ENCODE results near the gene MAGEA8.
"Not testable (repeated sequence)": the region's sequence is repeated elsewhere in the genome, so short reads cannot be mapped to it uniquely, and the experiment has no call there.

MAGEA8 gene

GRCh38 chrX:149877636-149878035 lies 3.3 kb upstream of the MAGEA8 start:
- Histone ChIP-seq H3K36me3 (ENCODE audit: insufficient read depth, low read length) (no peaks in the 10 kb centered on the region), H3F3A (ENCODE audit: low read depth) (no peaks in the 10 kb centered on the region), H4K20me1 (ENCODE audit: insufficient read depth, low read length, poor library complexity, severe bottlenecking) (no peaks in the 10 kb centered on the region), H3K9me3 (ENCODE audit: insufficient read depth, low read depth, low read length) (no peaks in the 10 kb centered on the region), H3K27me3 (ENCODE audit: insufficient read depth, low read length, poor library complexity, severe bottlenecking) (no peaks in the 10 kb centered on the region), H3K4me3 (ENCODE audit: low read length, poor library complexity, severe bottlenecking) (no peak overlapping the region), H3K79me2 (ENCODE audit: insufficient read depth, low read length) (no peaks in the 10 kb centered on the region), H3K9me2 (replicated peaks; ENCODE audit: low read depth, low read length) (no peaks in the 10 kb centered on the region), H3K4me1 (ENCODE audit: insufficient read depth, low read length, poor library complexity, severe bottlenecking) (peaks cover 4% of the 10 kb centered on the region), H3K4me2 (ENCODE audit: low read depth, low read length, poor library complexity, severe bottlenecking) (no peak overlapping the region), H3K9ac (ENCODE audit: low read depth, low read length, poor library complexity, severe bottlenecking) (no peak overlapping the region), H2AFZ (ENCODE audit: low read length) (no peak overlapping the region)
- TF ChIP-seq CTCF (conservative IDR thresholded peaks at IDR 0.05; ENCODE audit: low read length) (no peak), EZH2phosphoT487 (IDR thresholded peaks at IDR 0.05; ENCODE audit: borderline replicate concordance) (no peak)

GRCh38 chrX:149890828-149891227 lies 9.8 kb downstream of the MAGEA8 start:
- H3K9me2 ChIP-seq (replicated peaks; ENCODE audit: low read depth, low read length); H4K20me1 ChIP-seq (ENCODE audit: insufficient read depth, low read length, poor library complexity, severe bottlenecking); H3K36me3 ChIP-seq (ENCODE audit: insufficient read depth, low read length); H3K4me3 ChIP-seq (ENCODE audit: low read length, poor library complexity, severe bottlenecking); H3K79me2 ChIP-seq (ENCODE audit: insufficient read depth, low read length); H3K9ac ChIP-seq (ENCODE audit: low read depth, low read length, poor library complexity, severe bottlenecking); H3K4me2 ChIP-seq (ENCODE audit: low read depth, low read length, poor library complexity, severe bottlenecking); H2AFZ ChIP-seq (ENCODE audit: low read length); H3K4me1 ChIP-seq (ENCODE audit: insufficient read depth, low read length, poor library complexity, severe bottlenecking); H3F3A ChIP-seq (ENCODE audit: low read depth); H3K27me3 ChIP-seq (ENCODE audit: insufficient read depth, low read length, poor library complexity, severe bottlenecking); H3K9me3 ChIP-seq (ENCODE audit: insufficient read depth, low read depth, low read length): not testable (repeated sequence)

GRCh38 chrX:149898554-149898953 lies 17.6 kb downstream of the MAGEA8 start:
- Histone ChIP-seq H3F3A (ENCODE audit: low read depth) (no peaks in the 10 kb centered on the region), H4K20me1 (ENCODE audit: insufficient read depth, low read length, poor library complexity, severe bottlenecking) (no peaks in the 10 kb centered on the region), H3K9ac (ENCODE audit: low read depth, low read length, poor library complexity, severe bottlenecking) (no peak overlapping the region), H3K4me2 (ENCODE audit: low read depth, low read length, poor library complexity, severe bottlenecking) (no peak overlapping the region), H2AFZ (ENCODE audit: low read length) (no peak overlapping the region), H3K79me2 (ENCODE audit: insufficient read depth, low read length) (no peaks in the 10 kb centered on the region), H3K27me3 (ENCODE audit: insufficient read depth, low read length, poor library complexity, severe bottlenecking) (no peaks in the 10 kb centered on the region), H3K36me3 (ENCODE audit: insufficient read depth, low read length) (no peaks in the 10 kb centered on the region), H3K9me3 (ENCODE audit: insufficient read depth, low read depth, low read length) (no peaks in the 10 kb centered on the region), H3K4me3 (ENCODE audit: low read length, poor library complexity, severe bottlenecking) (no peak overlapping the region), H3K4me1 (ENCODE audit: insufficient read depth, low read length, poor library complexity, severe bottlenecking) (no peaks in the 10 kb centered on the region), H3K9me2 (replicated peaks; ENCODE audit: low read depth, low read length) (no peaks in the 10 kb centered on the region)
- no peak for TF ChIP-seq CTCF (conservative IDR thresholded peaks at IDR 0.05; ENCODE audit: low read length)

GRCh38 chrX:149903889-149904748 lies 23.1 kb downstream of the MAGEA8 start:
- TF ChIP-seq EZH2phosphoT487 (IDR thresholded peaks at IDR 0.05; ENCODE audit: borderline replicate concordance) = no peak
- TF ChIP-seq CTCF (conservative IDR thresholded peaks at IDR 0.05; ENCODE audit: low read length) = no peak
- Histone ChIP-seq H2AFZ (ENCODE audit: low read length) (peak overlapping the region; percentile 19; the same call in 1 of the 2 replicates), H3K9me3 (ENCODE audit: insufficient read depth, low read depth, low read length) (no peaks in the 10 kb centered on the region), H3K4me3 (ENCODE audit: low read length, poor library complexity, severe bottlenecking) (no peak overlapping the region), H3F3A (ENCODE audit: low read depth) (no peaks in the 10 kb centered on the region), H3K27me3 (ENCODE audit: insufficient read depth, low read length, poor library complexity, severe bottlenecking) (no peaks in the 10 kb centered on the region), H4K20me1 (ENCODE audit: insufficient read depth, low read length, poor library complexity, severe bottlenecking) (no peaks in the 10 kb centered on the region), H3K79me2 (ENCODE audit: insufficient read depth, low read length) (no peaks in the 10 kb centered on the region), H3K4me1 (ENCODE audit: insufficient read depth, low read length, poor library complexity, severe bottlenecking) (no peaks in the 10 kb centered on the region), H3K9me2 (replicated peaks; ENCODE audit: low read depth, low read length) (no peaks in the 10 kb centered on the region), H3K4me2 (ENCODE audit: low read depth, low read length, poor library complexity, severe bottlenecking) (no peak overlapping the region), H3K36me3 (ENCODE audit: insufficient read depth, low read length) (no peaks in the 10 kb centered on the region), H3K9ac (ENCODE audit: low read depth, low read length, poor library complexity, severe bottlenecking) (no peak overlapping the region)
